K562 (cell line): Measurements from ENCODE around the gene USHBP1. TPM values are rescaled to one million over a fixed set of nuclear protein-coding genes. Genes with fewer than 3 reads are reported as not detected.
A peak's percentile ranks its signal among the peaks of the same experiment; 100 is the strongest.

Experiments used
- ATF2 ChIP-seq: sonication (generic); formaldehyde crosslinking; IDR thresholded peaks from 2 replicates; pipeline ENCODE4 v1.8.1; 2022; ENCODE audit warnings: missing genetic modification reagents
- CLOCK ChIP-seq: fragments of 250-450 bp; sonication (Bioruptor Pico); IDR thresholded peaks from 2 replicates; pipeline ENCODE4 v1.4.0; 2020; ENCODE audit warnings: mild to moderate bottlenecking, moderate library complexity, borderline replicate concordance
- DACH1 ChIP-seq: fragments of 450-650 bp; IDR thresholded peaks from 2 replicates; pipeline ENCODE4 v1.6.1; 2018; ENCODE audit not compliant: partially characterized antibody
- ELK3 ChIP-seq: fragments of 450-650 bp; formaldehyde crosslinking; IDR thresholded peaks from 2 replicates; pipeline ENCODE4 v1.4.0; 2020; ENCODE audit warnings: mild to moderate bottlenecking
- HES1 ChIP-seq: fragments of 450-650 bp; IDR thresholded peaks from 2 replicates; pipeline ENCODE4 v1.6.1; 2016; ENCODE audit warnings: low read depth, mild to moderate bottlenecking, moderate library complexity
- KDM2B ChIP-seq: fragments of 250-450 bp; sonication (Bioruptor Pico); IDR thresholded peaks from 2 replicates; pipeline ENCODE4 v1.8.0; 2021; ENCODE audit warnings: mild to moderate bottlenecking, moderate library complexity
- LCOR ChIP-seq: sonication (generic); formaldehyde crosslinking; IDR thresholded peaks from 2 replicates; pipeline ENCODE4 v1.8.0; 2022; ENCODE audit warnings: mild to moderate bottlenecking, missing genetic modification reagents
- MTA1 ChIP-seq: fragments of 450-650 bp; IDR thresholded peaks from 2 replicates; pipeline ENCODE4 v1.6.1; 2017; ENCODE audit warnings: borderline replicate concordance
- NR0B1 ChIP-seq: fragments of 450-650 bp; IDR thresholded peaks from one replicate; pipeline ENCODE4 v1.6.1; 2018; ENCODE audit warnings: mild to moderate bottlenecking, moderate library complexity; ENCODE audit not compliant: partially characterized antibody
- PRPF4 ChIP-seq: fragments of 200-400 bp; formaldehyde crosslinking; IDR thresholded peaks from one replicate; pipeline ENCODE4 v1.6.1; 2017; ENCODE audit warnings: low read length, low read depth, mild to moderate bottlenecking; ENCODE audit not compliant: insufficient read depth, poor library complexity, severe bottlenecking
- SIRT6 ChIP-seq: IDR thresholded peaks from one replicate; pipeline ENCODE4 v1.6.1; 2012; ENCODE audit warnings: low read depth, mild to moderate bottlenecking, control low read depth, inconsistent platforms, low read length, moderate library complexity
- THAP7 ChIP-seq: fragments of 250-450 bp; sonication (Bioruptor Pico); IDR thresholded peaks from 2 replicates; pipeline ENCODE4 v1.5.0; 2021
- VEZF1 ChIP-seq: fragments of 200-800 bp; sonication (Bioruptor generic); IDR thresholded peaks from 2 replicates; pipeline ENCODE4 v1.6.1; 2017; ENCODE audit warnings: missing genetic modification characterization, missing compliant biosample characterization
- ZEB2 ChIP-seq: fragments of 450-650 bp; IDR thresholded peaks from 2 replicates; pipeline ENCODE4 v1.6.1; 2016
- ZNF311 ChIP-seq: fragments of 250-450 bp; sonication (Bioruptor Pico); IDR thresholded peaks from 2 replicates; pipeline ENCODE4 v1.4.0; 2020; ENCODE audit warnings: mild to moderate bottlenecking, moderate library complexity
- polyA plus RNA-seq, 8 experiments: library from polyadenylated mRNA; depleted of rRNA in 4 of 8; stranded (reverse) in 5 of 8; unstranded in 3 of 8; fragments of >200 nt; fragmentation: Nextera tagmentation in 2 of 8; fragmentation: Illumina TruSeq in 1 of 8; extraction: Ambion mirVana in 2 of 8; extraction: Trizol in 1 of 8; gene quantifications; 2 replicates each; pipeline versions ENCODE4 v1.2.1 to v1.2.3, GENCODE V29; 2011 to 2014; ENCODE audit warnings: inconsistent platforms in 1 of 8, missing spikeins in 1 of 8
- total RNA-seq, 7 experiments: library from RNA; depleted of rRNA in 6 of 7; stranded (reverse); fragments of >200 nt in 6 of 7; fragmentation: Illumina TruSeq in 2 of 7; extraction: Trizol in 2 of 7; gene quantifications; 2 replicates each; pipeline versions ENCODE4 v1.2.1 to v1.2.3, GENCODE V29; 2011 to 2021; ENCODE audit warnings: low replicate concordance in 1 of 7

Gene USHBP1
- total and polyA plus RNA-seq, 9 of the 15 experiments (the other 6 are each of a cell fraction or from before 2014, with no cell fraction given): 0.03 to 0.10 (median 0.05) TPM; not detected in 5

- no peak for TF ChIP-seq PRPF4
- no peak for TF ChIP-seq ELK3 (CRISPR knock-in tag)
- peak; percentile 83; the same call in 1 of the 2 replicates for TF ChIP-seq KDM2B (CRISPR knock-in tag)
- no peak for TF ChIP-seq ATF2
- TF ChIP-seq LCOR (CRISPR knock-in tag): 0 out of 2 replicates have a peak, but pooled peaks have one; percentile 45
- TF ChIP-seq CLOCK (CRISPR knock-in tag): no peak
- no peak for TF ChIP-seq MTA1
- no peak for TF ChIP-seq ZEB2
- TF ChIP-seq VEZF1 (CRISPR knock-in tag): peak; percentile 88
- TF ChIP-seq HES1: no peak
- no peak for TF ChIP-seq ZNF311 (CRISPR knock-in tag)
- TF ChIP-seq SIRT6: no peak
- TF ChIP-seq NR0B1: no peak
- TF ChIP-seq DACH1: no peak
- no peak for TF ChIP-seq THAP7 (CRISPR knock-in tag)
These were observed 38.8 kb upstream of the USHBP1 start, which contains the start of gene ABHD8 (continued) for GRCh38 chr19:17303167-17303939.
